Measurements from ENCODE around the gene MINDY4. TPM values are rescaled to one million over a fixed set of nuclear protein-coding genes. Genes with fewer than 3 reads are reported as not detected.

MINDY4 gene
- total RNA-seq, 4 donors from 2014 or later, result 11.0 to 30.9 (median 18.9) TPM

- ATAC-seq (ENCODE audit: low FRiP score) (no peak), DNase-seq (ENCODE audit: low spot score) (no peak)
- no peak for TF ChIP-seq CTCF (IDR thresholded peaks at IDR 0.05)
Measured at GRCh38 chr7:30757342-30757692, 13.9 kb upstream of the MINDY4 start.

GRCh38 chr7:30760514-30761213, 10.6 kb upstream of the MINDY4 start:
- no peak for TF ChIP-seq CTCF (IDR thresholded peaks at IDR 0.05)
- no peak for ATAC-seq (ENCODE audit: low FRiP score)
- peak; percentile 60 for DNase-seq (ENCODE audit: low spot score)

- TF ChIP-seq CTCF (IDR thresholded peaks at IDR 0.05), result no peak
- ATAC-seq (ENCODE audit: low FRiP score), result peak; percentile 63
- DNase-seq (ENCODE audit: low spot score), result no peak
Measured at GRCh38 chr7:30761214-30762156, 9.7 kb upstream of the MINDY4 start.

GRCh38 chr7:30764030-30764975, 6.9 kb upstream of the MINDY4 start:
- TF ChIP-seq CTCF (IDR thresholded peaks at IDR 0.05), result no peak
- ATAC-seq (ENCODE audit: low FRiP score) (no peak), DNase-seq (ENCODE audit: low spot score) (no peak)

- TF ChIP-seq CTCF (IDR thresholded peaks at IDR 0.05), result no peak
- no peak for ATAC-seq (ENCODE audit: low FRiP score)
- DNase-seq (ENCODE audit: low spot score), result no peak
Measured at GRCh38 chr7:30765408-30765807, 5.8 kb upstream of the MINDY4 start.

- no peak for ATAC-seq (ENCODE audit: low FRiP score)
- no peak for TF ChIP-seq CTCF (IDR thresholded peaks at IDR 0.05)
- DNase-seq (ENCODE audit: low spot score), result no peak
Measured at GRCh38 chr7:30770845-30771173, 408 bp upstream of the MINDY4 start.
